Measurements from ENCODE around the gene MEG3.

GRCh38 chr14:100904307-100905087, 78.6 kb downstream of the MEG3 start:
- TF ChIP-seq CTCF (conservative IDR thresholded peaks at IDR 0.05; ENCODE audit: low read depth in 2 of 2) (peak; percentile 50 to 70), JUNB (IDR thresholded peaks at IDR 0.05; ENCODE audit: unreplicated experiment) (no peak), POLR2AphosphoS5 (IDR thresholded peaks at IDR 0.05; ENCODE audit: low read depth) (no peak), EZH2phosphoT487 (IDR thresholded peaks at IDR 0.05; ENCODE audit: unreplicated experiment) (no peak), EZH2 (IDR thresholded peaks at IDR 0.05; ENCODE audit: low read depth, unreplicated experiment) (no peak), CREB1 (CRISPR knock-in tag; IDR thresholded peaks at IDR 0.05; ENCODE audit: low read depth) (no peak), ZNF114 (CRISPR knock-in tag; IDR thresholded peaks at IDR 0.05) (no peak)
- TF ChIP-seq, protein P1, sequence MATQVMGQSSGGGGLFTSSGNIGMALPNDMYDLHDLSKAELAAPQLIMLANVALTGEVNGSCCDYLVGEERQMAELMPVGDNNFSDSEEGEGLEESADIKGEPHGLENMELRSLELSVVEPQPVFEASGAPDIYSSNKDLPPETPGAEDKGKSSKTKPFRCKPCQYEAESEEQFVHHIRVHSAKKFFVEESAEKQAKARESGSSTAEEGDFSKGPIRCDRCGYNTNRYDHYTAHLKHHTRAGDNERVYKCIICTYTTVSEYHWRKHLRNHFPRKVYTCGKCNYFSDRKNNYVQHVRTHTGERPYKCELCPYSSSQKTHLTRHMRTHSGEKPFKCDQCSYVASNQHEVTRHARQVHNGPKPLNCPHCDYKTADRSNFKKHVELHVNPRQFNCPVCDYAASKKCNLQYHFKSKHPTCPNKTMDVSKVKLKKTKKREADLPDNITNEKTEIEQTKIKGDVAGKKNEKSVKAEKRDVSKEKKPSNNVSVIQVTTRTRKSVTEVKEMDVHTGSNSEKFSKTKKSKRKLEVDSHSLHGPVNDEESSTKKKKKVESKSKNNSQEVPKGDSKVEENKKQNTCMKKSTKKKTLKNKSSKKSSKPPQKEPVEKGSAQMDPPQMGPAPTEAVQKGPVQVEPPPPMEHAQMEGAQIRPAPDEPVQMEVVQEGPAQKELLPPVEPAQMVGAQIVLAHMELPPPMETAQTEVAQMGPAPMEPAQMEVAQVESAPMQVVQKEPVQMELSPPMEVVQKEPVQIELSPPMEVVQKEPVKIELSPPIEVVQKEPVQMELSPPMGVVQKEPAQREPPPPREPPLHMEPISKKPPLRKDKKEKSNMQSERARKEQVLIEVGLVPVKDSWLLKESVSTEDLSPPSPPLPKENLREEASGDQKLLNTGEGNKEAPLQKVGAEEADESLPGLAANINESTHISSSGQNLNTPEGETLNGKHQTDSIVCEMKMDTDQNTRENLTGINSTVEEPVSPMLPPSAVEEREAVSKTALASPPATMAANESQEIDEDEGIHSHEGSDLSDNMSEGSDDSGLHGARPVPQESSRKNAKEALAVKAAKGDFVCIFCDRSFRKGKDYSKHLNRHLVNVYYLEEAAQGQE (IDR thresholded peaks at IDR 0.05; ENCODE audit: unreplicated experiment), result no peak
- TF ChIP-seq, protein P2, sequence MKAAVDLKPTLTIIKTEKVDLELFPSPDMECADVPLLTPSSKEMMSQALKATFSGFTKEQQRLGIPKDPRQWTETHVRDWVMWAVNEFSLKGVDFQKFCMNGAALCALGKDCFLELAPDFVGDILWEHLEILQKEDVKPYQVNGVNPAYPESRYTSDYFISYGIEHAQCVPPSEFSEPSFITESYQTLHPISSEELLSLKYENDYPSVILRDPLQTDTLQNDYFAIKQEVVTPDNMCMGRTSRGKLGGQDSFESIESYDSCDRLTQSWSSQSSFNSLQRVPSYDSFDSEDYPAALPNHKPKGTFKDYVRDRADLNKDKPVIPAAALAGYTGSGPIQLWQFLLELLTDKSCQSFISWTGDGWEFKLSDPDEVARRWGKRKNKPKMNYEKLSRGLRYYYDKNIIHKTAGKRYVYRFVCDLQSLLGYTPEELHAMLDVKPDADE (IDR thresholded peaks at IDR 0.05), result no peak

Measured in GM23338 (cell line).